Caco-2 (cell line): ENCODE measurements around the gene TRNT1. TPM values are rescaled to one million over a fixed set of nuclear protein-coding genes. Genes with fewer than 3 reads are reported as not detected.

Source experiments
- BruUV-seq: library from RNA; stranded (reverse); fragments of 400-500 nt; replicated peaks from 2 replicates; lab custom pipeline; 2021; lab: Mats Ljungman, UMichigan
- CTCF ChIA-PET: fragments of 300-600 bp; sonication (Branson Sonifier 250); formaldehyde crosslinking; loops from one replicate; lab custom pipeline; 2022; ENCODE audit warnings: antibody characterized with exemption; lab: Charles Lee
- POLR2A ChIA-PET: fragments of 300-600 bp; sonication (Branson Sonifier 250); formaldehyde crosslinking; loops from one replicate; lab custom pipeline; 2022; ENCODE audit warnings: antibody characterized with exemption; lab: Charles Lee
- DNase-seq, 2 experiments: peaks; one replicate each; pipeline versions ENCODE4 v3.0.0 to v3.0.0-alpha.2; 2020 to 2022
- H3K27me3 ChIP-seq: replicated peaks from 2 replicates; pipeline ENCODE4 v1.6.0; 2011; ENCODE audit warnings: low read length; ENCODE audit not compliant: control insufficient read depth, insufficient read depth
- H3K36me3 ChIP-seq: 2 replicates; pipeline ENCODE4 v1.5.1; 2011; ENCODE audit warnings: low read length; ENCODE audit not compliant: control insufficient read depth, insufficient read depth
- H3K4me1 ChIP-seq: fragments of 250-450 bp; sonication (Bioruptor Pico); 2 replicates; pipeline ENCODE4 v1.5.1; 2020; ENCODE audit warnings: mild to moderate bottlenecking
- H3K4me3 ChIP-seq: 2 replicates; pipeline ENCODE4 v1.5.1; 2011; ENCODE audit warnings: low read depth, mild to moderate bottlenecking, control low read depth, low read length
- H3K9me3 ChIP-seq: fragments of 250-450 bp; sonication (Bioruptor Pico); 2 replicates; pipeline ENCODE4 v1.5.1; 2020; ENCODE audit warnings: mild to moderate bottlenecking, moderate library complexity
- H3K27ac Mint-ChIP-seq: one replicate; pipeline ENCODE4 v1.8.0; 2022; ENCODE audit warnings: mixed read lengths; ENCODE audit not compliant: unreplicated experiment
- H3K27me3 Mint-ChIP-seq: one replicate; pipeline ENCODE4 v1.8.0; 2022; ENCODE audit warnings: mixed read lengths; ENCODE audit not compliant: insufficient read depth, unreplicated experiment
- H3K36me3 Mint-ChIP-seq: one replicate; pipeline ENCODE4 v1.8.0; 2022; ENCODE audit warnings: mild to moderate bottlenecking, mixed read lengths; ENCODE audit not compliant: insufficient read depth, unreplicated experiment
- H3K4me1 Mint-ChIP-seq: one replicate; pipeline ENCODE4 v1.8.0; 2022; ENCODE audit warnings: low read depth, mixed read lengths; ENCODE audit not compliant: unreplicated experiment
- H3K4me3 Mint-ChIP-seq: one replicate; pipeline ENCODE4 v1.8.0; 2022; ENCODE audit warnings: mild to moderate bottlenecking, moderate library complexity, mixed read lengths; ENCODE audit not compliant: unreplicated experiment
- H3K9me3 Mint-ChIP-seq: one replicate; pipeline ENCODE4 v1.8.0; 2022; ENCODE audit warnings: mixed read lengths; ENCODE audit not compliant: unreplicated experiment
- CTCF ChIP-seq, 2 experiments: fragments of 200-600 bp in 1 of 2; IDR thresholded peaks; 1 replicate in 1 of 2; 2 replicates in 1 of 2; pipeline versions ENCODE4 v1.5.1 to v1.8.0; 2011 to 2022; ENCODE audit warnings: antibody characterized with exemption in 1 of 2, control low read depth in 1 of 2, inconsistent platforms in 1 of 2, low read depth in 1 of 2, low read length in 1 of 2, mild to moderate bottlenecking in 1 of 2, moderate library complexity in 1 of 2; ENCODE audit not compliant: insufficient read depth in 1 of 2, severe bottlenecking in 1 of 2, unreplicated experiment in 1 of 2
- intact Hi-C: fragments of 100-400 bp; cut with micrococcal nuclease; formaldehyde crosslinking; loops from one replicate; pipeline ENCODE4 v1.10.0; 2022; ENCODE audit not compliant: unreplicated experiment
- total RNA-seq: library from RNA; stranded (reverse); gene quantifications from 2 replicates; pipeline ENCODE4 v1.2.3, GENCODE V29; 2022

Gene TRNT1
- total RNA-seq, 1 experiment from 2014 or later = 43.6 TPM

- Histone ChIP-seq H3K4me3 (no peak overlapping the region), H3K9me3 (no peaks in the 10 kb centered on the region), H3K36me3 (peaks cover 1% of the 10 kb centered on the region), H3K27me3 (no peaks in the 10 kb centered on the region), H3K4me1 (no peaks in the 10 kb centered on the region)
- POLR2A ChIA-PET = no interaction called here
- no peak overlapping the region for H3K27ac Mint-ChIP-seq
- intact Hi-C loops = no loop called here
- no peaks in the 10 kb centered on the region for H3K9me3 Mint-ChIP-seq
- peaks cover 90% of the 10 kb centered on the region for H3K36me3 Mint-ChIP-seq
- H3K27me3 Mint-ChIP-seq = no peaks in the 10 kb centered on the region
- H3K4me1 Mint-ChIP-seq = no peaks in the 10 kb centered on the region
- CTCF ChIA-PET = no interaction called here
- no TSS peak for BruUV-seq
- DNase-seq = no peak
- no peak for TF ChIP-seq CTCF (IDR thresholded peaks at IDR 0.05; ENCODE audit: insufficient read depth in 1 of 2, low read depth in 1 of 2, low read length in 1 of 2, severe bottlenecking in 1 of 2, unreplicated experiment in 1 of 2)
- no peak overlapping the region for H3K4me3 Mint-ChIP-seq
Measured at GRCh38 chr3:3141939-3142338, 15.2 kb downstream of the TRNT1 start.

DNA sequence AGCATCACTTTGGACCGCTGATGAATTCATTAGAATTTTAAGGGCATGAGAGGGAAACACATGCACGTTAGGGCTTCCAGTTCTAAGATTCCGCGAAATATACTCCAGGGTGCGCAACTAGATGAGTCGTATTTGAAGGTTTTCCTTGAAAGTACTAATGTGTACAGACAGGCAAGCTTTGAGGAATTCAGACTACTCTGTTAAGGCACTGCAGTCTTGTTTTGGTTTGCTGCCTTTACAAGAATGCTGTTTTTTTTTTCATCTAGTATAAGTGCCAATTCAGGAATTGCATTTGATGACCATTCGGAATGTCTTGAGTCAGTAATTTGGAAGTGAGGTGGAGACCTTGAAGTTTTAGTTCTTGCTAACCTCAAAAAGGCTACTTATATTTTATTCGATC, 19.1 kb downstream of the TRNT1 start:
- Histone ChIP-seq H3K36me3 (peaks cover 1% of the 10 kb centered on the region; the same call in 1 of the 2 replicates), H3K4me3 (no peak overlapping the region), H3K4me1 (no peaks in the 10 kb centered on the region), H3K27me3 (no peaks in the 10 kb centered on the region), H3K9me3 (no peaks in the 10 kb centered on the region)
- no peak for TF ChIP-seq CTCF (IDR thresholded peaks at IDR 0.05; ENCODE audit: insufficient read depth in 1 of 2, low read depth in 1 of 2, low read length in 1 of 2, severe bottlenecking in 1 of 2, unreplicated experiment in 1 of 2)
- no peaks in the 10 kb centered on the region for H3K27me3 Mint-ChIP-seq
- H3K9me3 Mint-ChIP-seq = no peaks in the 10 kb centered on the region
- no peak for DNase-seq
- BruUV-seq = no TSS peak
- no peak overlapping the region for H3K27ac Mint-ChIP-seq
- H3K4me1 Mint-ChIP-seq = no peaks in the 10 kb centered on the region
- POLR2A ChIA-PET = no interaction called here
- no peak overlapping the region for H3K4me3 Mint-ChIP-seq
- intact Hi-C loops = no loop called here
- CTCF ChIA-PET = no interaction called here
- peaks cover 79% of the 10 kb centered on the region for H3K36me3 Mint-ChIP-seq

GRCh38 chr3:3149560-3149959, 22.8 kb downstream of the TRNT1 start:
- no peak for DNase-seq
- no peak overlapping the region for H3K4me3 Mint-ChIP-seq
- ChIA-PET POLR2A (no interaction called here), CTCF (no interaction called here)
- H3K4me1 Mint-ChIP-seq = no peaks in the 10 kb centered on the region
- TF ChIP-seq CTCF (IDR thresholded peaks at IDR 0.05; ENCODE audit: insufficient read depth in 1 of 2, low read depth in 1 of 2, low read length in 1 of 2, severe bottlenecking in 1 of 2, unreplicated experiment in 1 of 2) = no peak
- Histone ChIP-seq H3K4me1 (no peaks in the 10 kb centered on the region), H3K9me3 (no peaks in the 10 kb centered on the region), H3K36me3 (no peaks in the 10 kb centered on the region), H3K27me3 (no peaks in the 10 kb centered on the region), H3K4me3 (no peak overlapping the region)
- no peak overlapping the region for H3K27ac Mint-ChIP-seq
- peaks cover 82% of the 10 kb centered on the region for H3K36me3 Mint-ChIP-seq
- intact Hi-C loops = no loop called here
- no peaks in the 10 kb centered on the region for H3K9me3 Mint-ChIP-seq
- BruUV-seq = no TSS peak
- H3K27me3 Mint-ChIP-seq = no peaks in the 10 kb centered on the region
